SH-SY5Y (cell line): ENCODE measurements around the gene RBFOX2.

ENCODE experiments used
- GATA2 ChIP-seq: IDR thresholded peaks from 2 replicates; pipeline ENCODE4 v1.6.1; 2011; ENCODE audit warnings: mild to moderate bottlenecking, low read depth, low read length
- GATA3 ChIP-seq: IDR thresholded peaks from 2 replicates; pipeline ENCODE4 v1.6.1; 2011; ENCODE audit warnings: low read depth, mild to moderate bottlenecking, low read length, moderate library complexity

GRCh38 chr22:35711336-35711735 is 317.3 kb downstream of the RBFOX2 start:
- TF ChIP-seq GATA3 (no peak), GATA2 (no peak)
